ENCODE measurements around the gene FERMT2.

Gene FERMT2

DNA sequence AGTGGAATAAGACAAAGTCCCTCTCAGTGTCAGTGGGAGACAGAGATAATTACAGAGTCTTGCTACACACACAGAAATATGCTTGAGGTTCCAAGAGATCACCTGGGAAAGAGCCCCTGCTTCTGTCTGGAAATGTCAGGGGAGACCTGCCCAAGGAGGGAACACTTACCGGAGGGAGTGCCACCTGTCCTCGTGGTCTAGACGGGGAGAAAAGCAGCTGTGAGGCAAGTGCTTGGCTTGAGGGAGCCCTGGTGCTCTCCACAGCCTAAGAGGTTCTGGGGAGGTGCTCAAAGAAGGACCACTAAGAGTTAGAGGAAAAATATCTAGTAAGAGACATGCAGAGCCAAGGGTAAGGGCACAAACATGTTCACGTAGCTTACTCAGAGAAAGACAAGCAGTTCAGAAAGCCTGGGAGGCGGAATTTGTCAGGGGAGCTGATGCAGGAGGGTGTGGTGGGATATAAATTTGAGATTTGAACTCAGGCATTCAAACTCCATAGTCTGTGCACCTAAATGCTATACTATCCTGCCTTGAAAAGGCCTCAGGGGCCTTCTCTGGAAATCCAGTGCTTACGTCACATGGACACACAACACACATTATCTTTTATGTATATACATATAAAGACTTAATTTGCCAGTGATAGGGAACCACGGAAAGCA is 121.2 kb downstream of the FERMT2 start:
- DNase-seq (ENCODE audit: low spot score) = no peak

DNA sequence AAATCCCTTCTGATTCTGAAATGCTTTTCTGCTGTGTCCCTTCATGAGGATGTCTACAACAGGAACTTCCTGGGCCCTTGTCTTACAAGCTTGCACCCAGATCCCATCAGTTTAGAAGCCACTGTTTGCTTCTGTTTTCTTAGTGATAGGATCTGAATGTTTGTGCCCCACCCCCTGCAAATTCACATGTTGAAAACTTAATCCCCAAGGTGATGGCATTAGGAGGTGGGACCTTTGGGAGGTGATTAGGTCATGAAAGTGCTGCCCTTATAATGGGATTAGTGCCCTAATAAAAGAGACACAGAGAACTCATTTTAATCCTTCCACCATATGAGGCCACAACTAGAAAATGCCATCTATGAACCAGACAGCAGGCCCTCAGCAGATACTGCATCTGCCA is 123.4 kb downstream of the FERMT2 start:
- no peak for DNase-seq (ENCODE audit: low spot score)

DNA sequence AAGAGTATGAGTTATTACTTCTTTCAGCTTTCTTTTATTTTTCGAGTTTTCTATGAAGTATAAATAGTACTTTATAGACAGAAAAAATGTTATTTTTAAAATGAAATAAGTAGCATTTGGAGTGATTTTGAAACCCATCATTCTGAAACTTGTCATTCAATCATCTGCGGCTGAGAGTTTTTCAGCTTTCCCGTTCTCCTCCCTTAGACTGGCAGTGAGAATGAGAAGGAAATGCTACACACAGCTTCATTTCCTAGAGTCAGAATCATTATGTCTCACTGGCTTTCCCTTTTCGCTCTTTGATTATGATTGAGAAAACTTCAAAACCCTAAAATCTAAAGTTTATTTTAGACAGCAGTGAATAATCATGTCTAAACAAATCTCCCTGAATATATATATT is 125.8 kb downstream of the FERMT2 start:
- no peak for DNase-seq (ENCODE audit: low spot score)

DNA sequence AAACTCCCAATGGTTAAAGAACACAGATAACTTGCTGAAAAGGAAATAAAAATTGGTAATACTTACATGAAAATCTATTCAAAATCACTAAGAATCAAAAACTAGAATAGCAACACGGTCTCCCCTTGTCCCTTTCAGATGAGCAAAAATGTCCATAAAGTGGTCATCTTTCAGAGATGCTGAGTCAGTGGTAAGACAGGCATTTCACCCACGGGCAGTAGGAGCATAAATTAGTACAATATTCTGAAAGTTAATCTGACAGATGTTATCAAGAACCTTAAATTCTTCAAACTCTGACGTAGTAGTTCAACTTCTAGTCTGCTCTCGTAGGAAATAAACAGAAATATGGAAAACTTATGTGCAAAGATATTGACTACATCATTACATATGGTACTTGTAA is 126.4 kb downstream of the FERMT2 start:
- DNase-seq (ENCODE audit: low spot score) = no peak

DNA sequence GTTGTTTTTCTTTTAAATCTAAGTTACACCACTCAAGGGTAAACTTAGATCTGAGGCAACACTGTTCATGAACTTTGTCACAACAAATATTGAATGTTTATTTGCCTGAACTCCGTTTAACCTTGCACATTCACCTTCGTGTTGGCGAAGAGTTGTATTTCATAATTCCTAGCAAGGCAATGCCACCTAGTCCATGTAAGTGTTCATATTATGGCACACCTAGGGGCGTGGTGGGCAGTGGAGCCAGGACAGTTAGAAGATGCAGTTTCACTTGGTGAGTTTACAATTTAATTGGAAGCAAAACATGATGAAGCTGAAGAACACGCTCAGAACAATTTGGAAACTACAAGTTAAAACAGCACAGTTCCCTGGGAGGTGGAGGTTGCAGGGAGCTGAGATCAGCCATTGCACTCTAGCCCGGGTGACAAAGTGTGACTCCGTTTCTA is 129.0 kb downstream of the FERMT2 start:
- DNase-seq (ENCODE audit: low spot score) = no peak

DNA sequence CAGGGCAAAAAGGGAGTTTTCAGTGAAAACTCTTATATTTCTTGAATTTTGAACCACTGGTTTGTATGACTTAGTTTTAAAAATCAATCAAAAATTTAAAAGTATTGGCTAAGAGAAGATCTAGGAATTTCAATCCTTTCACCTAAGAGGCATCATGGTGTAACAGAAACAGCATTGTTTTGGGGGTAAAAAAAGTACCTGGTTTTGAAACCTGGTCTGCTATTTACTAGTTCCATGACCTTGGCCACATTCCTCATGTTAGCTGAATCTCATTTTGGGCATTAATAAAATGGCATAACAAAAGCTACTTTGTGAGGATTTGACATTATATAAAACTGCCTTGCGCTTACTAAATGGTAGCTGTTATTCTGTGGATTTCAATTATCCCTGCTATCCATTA is 142.7 kb downstream of the FERMT2 start:
- DNase-seq (ENCODE audit: low spot score) = no peak

Measured in putamen (tissue), 1 donor.